ENCODE data around the gene TMEM109. TPM values are rescaled to one million over a fixed set of nuclear protein-coding genes. Genes with fewer than 3 reads are reported as not detected.

Gene TMEM109
- total RNA-seq, 4 donors from 2014 or later = 35.2 to 47.2 (median 45.1) TPM

DNA sequence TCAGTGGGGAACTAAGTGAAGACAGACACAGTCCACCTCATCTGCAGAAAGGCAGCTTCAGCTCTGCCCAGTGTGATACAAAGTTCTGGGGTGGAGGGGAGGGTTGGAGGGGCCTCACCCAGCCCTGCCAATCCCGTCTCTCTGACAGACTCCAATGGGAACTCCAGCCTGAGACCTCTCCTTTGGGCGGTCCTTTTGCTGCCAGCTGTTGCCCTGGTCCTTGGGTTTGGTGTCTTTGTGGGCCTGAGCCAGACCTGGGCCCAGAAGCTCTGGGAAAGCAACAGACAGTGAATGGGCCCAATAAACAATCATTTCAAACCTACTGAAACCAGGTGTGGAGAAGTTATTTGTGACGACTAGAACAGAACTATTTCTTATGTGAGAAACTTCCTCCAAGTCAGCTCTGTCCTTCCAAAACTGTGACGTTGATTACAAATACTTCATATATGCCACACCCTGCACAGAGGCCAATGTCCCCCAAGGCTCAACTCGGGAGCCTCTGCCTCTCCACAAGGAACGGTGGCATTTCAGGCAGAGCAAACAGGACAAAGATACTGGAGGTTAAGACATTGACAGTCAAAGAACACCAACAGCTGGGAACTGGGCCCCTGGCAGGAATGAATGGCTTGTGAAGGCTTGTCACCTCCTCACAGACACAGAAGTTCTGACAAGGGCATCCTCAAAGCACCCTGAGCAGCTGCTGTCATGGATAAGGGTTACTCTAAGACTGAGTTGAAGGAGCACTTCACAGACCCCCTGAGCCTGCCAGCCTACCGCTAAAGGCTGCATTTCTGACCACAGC lies 38.4 kb upstream of the TMEM109 start:
- Histone ChIP-seq H3K27me3 (no peaks in the 10 kb centered on the region), H3K4me3 (no peak overlapping the region), H3K27ac (no peak overlapping the region), H3K9me3 (no peaks in the 10 kb centered on the region), H3K36me3 (no peaks in the 10 kb centered on the region), H3K4me1 (peaks cover 0 to 10% (median 1%) of the 10 kb centered on the region in 4 donors)
- in situ Hi-C loops (cut with MboI; ENCODE audit: low pct_ligation_motif_present in 1 of 4, low pct_unique_long_range_greater_than_20kb in 1 of 4, low sequenced_read_pairs in 3 of 4) (no loop called here), intact Hi-C loops (cut with DNase I; ENCODE audit: low total_unique reads) (no loop called here)
- DNase-seq = no peak
- 73% methylated on average over 7 of the region's 7 CpGs; no CpG with 5 or more reads in 1 of the 2 donors for WGBS, 2 donors (ENCODE audit: low coverage in 1 of 2)
- TF ChIP-seq EP300 (IDR thresholded peaks at IDR 0.05; ENCODE audit: low read depth) (no peak), POLR2A (IDR thresholded peaks at IDR 0.05) (no peak), POLR2AphosphoS5 (IDR thresholded peaks at IDR 0.05) (no peak)
- TF ChIP-seq, protein P1, sequence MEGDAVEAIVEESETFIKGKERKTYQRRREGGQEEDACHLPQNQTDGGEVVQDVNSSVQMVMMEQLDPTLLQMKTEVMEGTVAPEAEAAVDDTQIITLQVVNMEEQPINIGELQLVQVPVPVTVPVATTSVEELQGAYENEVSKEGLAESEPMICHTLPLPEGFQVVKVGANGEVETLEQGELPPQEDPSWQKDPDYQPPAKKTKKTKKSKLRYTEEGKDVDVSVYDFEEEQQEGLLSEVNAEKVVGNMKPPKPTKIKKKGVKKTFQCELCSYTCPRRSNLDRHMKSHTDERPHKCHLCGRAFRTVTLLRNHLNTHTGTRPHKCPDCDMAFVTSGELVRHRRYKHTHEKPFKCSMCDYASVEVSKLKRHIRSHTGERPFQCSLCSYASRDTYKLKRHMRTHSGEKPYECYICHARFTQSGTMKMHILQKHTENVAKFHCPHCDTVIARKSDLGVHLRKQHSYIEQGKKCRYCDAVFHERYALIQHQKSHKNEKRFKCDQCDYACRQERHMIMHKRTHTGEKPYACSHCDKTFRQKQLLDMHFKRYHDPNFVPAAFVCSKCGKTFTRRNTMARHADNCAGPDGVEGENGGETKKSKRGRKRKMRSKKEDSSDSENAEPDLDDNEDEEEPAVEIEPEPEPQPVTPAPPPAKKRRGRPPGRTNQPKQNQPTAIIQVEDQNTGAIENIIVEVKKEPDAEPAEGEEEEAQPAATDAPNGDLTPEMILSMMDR (IDR thresholded peaks at IDR 0.05) = no peak

DNA sequence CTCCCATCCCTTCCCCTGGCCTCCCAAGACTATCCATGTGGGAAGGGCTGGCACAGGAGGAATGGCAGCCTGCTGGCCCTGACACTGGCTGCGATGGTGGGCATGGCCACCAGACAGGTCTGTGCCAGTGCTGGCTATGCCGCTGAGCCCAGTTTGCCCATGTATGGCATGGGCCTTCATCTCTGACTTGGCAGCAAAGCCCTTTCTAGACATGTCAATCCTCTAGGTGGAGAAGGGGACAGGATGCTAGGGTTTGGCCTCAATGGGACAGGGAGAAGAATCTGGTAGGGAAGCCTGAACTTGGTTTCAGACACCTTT lies 37.8 kb upstream of the TMEM109 start:
- in situ Hi-C loops (cut with MboI; ENCODE audit: low pct_ligation_motif_present in 1 of 4, low pct_unique_long_range_greater_than_20kb in 1 of 4, low sequenced_read_pairs in 3 of 4) (no loop called here), intact Hi-C loops (cut with DNase I; ENCODE audit: low total_unique reads) (no loop called here)
- H3K27ac ChIP-seq = no peak overlapping the region
- H3K4me3 ChIP-seq = no peak overlapping the region
- TF ChIP-seq, protein P1 (IDR thresholded peaks at IDR 0.05) = no peak
- no peak for TF ChIP-seq EP300 (IDR thresholded peaks at IDR 0.05; ENCODE audit: low read depth)
- no peak for TF ChIP-seq POLR2AphosphoS5 (IDR thresholded peaks at IDR 0.05)
- no peak for TF ChIP-seq POLR2A (IDR thresholded peaks at IDR 0.05)
- 100% methylated on average over 2 of the region's 2 CpGs; no CpG with 5 or more reads in 1 of the 2 donors for WGBS, 2 donors (ENCODE audit: low coverage in 1 of 2)
- H3K9me3 ChIP-seq = no peaks in the 10 kb centered on the region
- H3K27me3 ChIP-seq = no peaks in the 10 kb centered on the region
- H3K4me1 ChIP-seq = peaks cover 0 to 10% (median 1%) of the 10 kb centered on the region in 4 donors
- H3K36me3 ChIP-seq = no peaks in the 10 kb centered on the region
- DNase-seq = no peak

DNA sequence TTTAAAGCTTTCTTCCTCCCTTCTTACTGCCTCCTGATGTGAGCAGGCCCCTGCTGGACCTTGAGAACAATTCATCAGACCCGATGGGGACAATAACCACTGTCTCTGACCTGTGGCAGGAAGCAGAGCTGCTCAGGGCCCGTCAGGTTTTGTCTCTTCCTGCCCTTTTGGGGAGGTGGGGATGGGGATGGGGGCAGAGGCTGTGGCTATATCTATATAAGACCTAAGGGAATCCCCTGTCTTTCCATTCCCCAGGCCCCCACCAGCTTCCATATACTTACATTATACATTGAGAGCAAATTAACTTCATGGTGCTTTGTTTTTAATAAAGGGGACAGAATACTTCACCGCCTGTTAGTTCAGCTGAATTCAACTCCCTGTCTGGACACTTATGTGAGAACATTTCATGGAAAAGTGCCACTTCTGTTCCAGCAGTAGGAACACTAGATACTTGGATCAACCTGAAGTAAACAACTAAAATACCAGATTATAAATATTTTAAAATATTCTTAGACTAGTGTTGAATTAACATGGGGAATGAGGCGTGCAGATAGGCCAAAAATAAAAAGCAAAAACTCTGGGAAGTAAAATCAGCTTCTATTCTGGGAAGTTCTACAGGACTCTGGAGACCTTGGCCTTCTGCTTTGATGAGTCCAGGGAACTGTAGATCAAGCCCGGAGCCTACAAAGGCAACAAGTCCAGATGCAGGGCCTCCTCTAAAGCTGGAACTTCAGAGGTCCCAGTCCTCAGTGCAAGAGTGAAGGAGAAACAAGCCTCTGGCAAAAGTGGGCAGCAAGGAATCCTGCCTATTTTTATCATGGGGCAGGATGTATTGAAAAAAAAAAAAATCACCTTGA lies 35.5 kb upstream of the TMEM109 start:
- Histone ChIP-seq H3K36me3 (no peaks in the 10 kb centered on the region), H3K4me3 (no peak overlapping the region), H3K9me3 (no peaks in the 10 kb centered on the region), H3K4me1 (peaks cover 0 to 6% (median 1%) of the 10 kb centered on the region in 4 donors), H3K27ac (peak overlapping the region; percentile 54 to 60 (median 58)), H3K27me3 (no peaks in the 10 kb centered on the region)
- no peak for DNase-seq
- WGBS, 2 donors (ENCODE audit: low coverage in 1 of 2) = 64 to 70% methylated on average over 4 to 5 of the region's 5 CpGs
- intact Hi-C loops (cut with DNase I; ENCODE audit: low total_unique reads) = no loop called here
- no peak for TF ChIP-seq EP300 (IDR thresholded peaks at IDR 0.05; ENCODE audit: low read depth)
- in situ Hi-C loops (cut with MboI; ENCODE audit: low pct_ligation_motif_present in 1 of 4, low pct_unique_long_range_greater_than_20kb in 1 of 4, low sequenced_read_pairs in 3 of 4) = no loop called here

DNA sequence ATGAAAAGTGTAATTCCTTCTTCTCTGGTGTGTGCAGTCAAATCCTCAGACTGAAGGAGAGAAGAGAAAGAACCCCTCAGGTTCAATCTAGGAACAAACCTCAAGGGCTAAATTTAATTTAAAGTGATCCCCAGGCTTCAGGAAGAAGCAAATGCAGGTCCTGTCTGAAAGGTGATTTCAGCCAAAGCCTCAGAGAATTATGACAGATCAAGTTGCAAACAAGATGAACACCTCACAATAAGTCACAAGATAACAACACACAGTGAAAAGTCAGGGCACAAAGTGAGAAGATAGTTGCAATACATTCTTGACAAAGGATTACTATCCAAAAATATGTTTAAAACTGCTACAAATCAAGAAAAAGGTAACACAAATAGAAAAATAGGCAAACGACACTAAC lies 34.9 kb upstream of the TMEM109 start:
- peak overlapping the region; percentile 41 to 60 (median 50) for H3K27ac ChIP-seq
- TF ChIP-seq, protein P1 (IDR thresholded peaks at IDR 0.05) = no peak
- TF ChIP-seq POLR2AphosphoS5 (IDR thresholded peaks at IDR 0.05) (no peak), POLR2A (IDR thresholded peaks at IDR 0.05) (no peak), EP300 (IDR thresholded peaks at IDR 0.05; ENCODE audit: low read depth) (no peak)
- no peak overlapping the region for H3K4me3 ChIP-seq
- H3K27me3 ChIP-seq = no peaks in the 10 kb centered on the region
- intact Hi-C loops (cut with DNase I; ENCODE audit: low total_unique reads) (no loop called here), in situ Hi-C loops (cut with MboI; ENCODE audit: low pct_ligation_motif_present in 1 of 4, low pct_unique_long_range_greater_than_20kb in 1 of 4, low sequenced_read_pairs in 3 of 4) (no loop called here)
- 65 to 100% methylated on average over 1 of the region's 1 CpG for WGBS, 2 donors (ENCODE audit: low coverage in 1 of 2)
- DNase-seq = no peak
- H3K4me1 ChIP-seq = peaks cover 0 to 6% (median 1%) of the 10 kb centered on the region in 4 donors
- no peaks in the 10 kb centered on the region for H3K36me3 ChIP-seq
- no peaks in the 10 kb centered on the region for H3K9me3 ChIP-seq
